H1 (cell line): ENCODE data around the gene GPR15LG.
"Not testable (repeated sequence)": the region's sequence is repeated elsewhere in the genome, so short reads cannot be mapped to it uniquely, and the experiment has no call there.

Source experiments
- BCL11A ChIP-seq, 2 experiments: IDR thresholded peaks; one replicate each; pipeline ENCODE4 v1.6.1; 2011; ENCODE audit warnings: low read depth in 2 of 2, low read length in 2 of 2, mild to moderate bottlenecking in 2 of 2
- FOSL1 ChIP-seq: IDR thresholded peaks from 2 replicates; pipeline ENCODE4 v1.6.1; 2011; ENCODE audit warnings: mild to moderate bottlenecking, low read depth, low read length, moderate library complexity; ENCODE audit not compliant: insufficient read depth
- JUND ChIP-seq: IDR thresholded peaks from 2 replicates; pipeline ENCODE4 v1.6.1; 2011; ENCODE audit warnings: mild to moderate bottlenecking, improper control_type of control experiment, low read length
- POLR2A ChIP-seq, 2 experiments: IDR thresholded peaks; 1 replicate in 1 of 2; 2 replicates in 1 of 2; pipeline ENCODE4 v1.6.1; 2011; ENCODE audit warnings: low read depth in 2 of 2, low read length in 2 of 2, mild to moderate bottlenecking in 2 of 2; ENCODE audit errors: control extremely low read depth in 1 of 2
- TF ChIP-seq, protein P1 (sequence below), 3 experiments: IDR thresholded peaks; 1 replicate in 2 of 3; 2 replicates in 1 of 3; pipeline versions ENCODE4 v1.5.1 to v1.6.1; 2011; ENCODE audit warnings: low read length in 3 of 3, mild to moderate bottlenecking in 3 of 3, inconsistent platforms in 2 of 3, low read depth in 1 of 3, moderate library complexity in 1 of 3; ENCODE audit not compliant: insufficient read depth in 1 of 3; ENCODE audit errors: control extremely low read depth in 1 of 3

DNA sequence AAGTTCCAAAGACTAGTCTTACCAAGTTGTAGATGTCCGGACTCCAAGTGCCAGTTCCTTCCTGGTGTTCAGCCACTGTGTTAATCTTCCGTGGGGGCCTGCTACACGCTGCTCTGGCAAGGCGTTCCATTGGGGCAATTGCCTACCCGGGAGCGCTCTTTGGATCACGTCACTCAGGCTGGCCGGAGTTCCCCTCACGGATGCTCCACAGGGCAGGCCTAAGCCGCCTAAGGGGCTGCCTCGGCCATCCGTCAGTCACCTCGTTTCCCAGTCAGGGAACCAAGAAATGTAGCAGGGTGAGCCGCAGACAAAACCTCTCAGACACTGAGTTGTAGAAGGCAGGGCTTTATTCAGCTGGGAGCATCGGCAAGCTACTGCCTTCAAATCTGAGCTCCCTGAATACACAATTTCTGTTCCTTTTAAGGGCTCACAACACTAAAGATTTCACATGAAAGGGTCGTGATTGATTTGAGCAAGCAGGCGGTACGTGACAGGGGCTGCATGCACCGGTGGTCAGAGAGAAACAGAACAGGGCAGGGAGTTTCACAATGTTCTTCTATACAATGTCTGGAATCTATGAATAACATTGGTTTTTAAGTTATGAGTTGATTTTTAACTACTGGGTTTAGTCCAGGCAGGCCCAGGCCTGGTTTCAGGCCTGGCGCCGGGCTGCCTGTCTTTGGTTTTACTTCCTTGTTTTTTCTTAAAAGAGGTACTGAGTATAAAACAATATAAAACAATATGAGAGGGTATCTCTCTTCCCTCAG, 1.7 kb upstream of the GPR15LG start:
- not testable (repeated sequence) for TF ChIP-seq POLR2A (IDR thresholded peaks at IDR 0.05; ENCODE audit: control extremely low read depth in 1 of 2, low read depth in 2 of 2, low read length in 2 of 2); JUND; BCL11A (IDR thresholded peaks at IDR 0.05; ENCODE audit: low read depth in 2 of 2, low read length in 2 of 2); FOSL1
- TF ChIP-seq, protein P1, sequence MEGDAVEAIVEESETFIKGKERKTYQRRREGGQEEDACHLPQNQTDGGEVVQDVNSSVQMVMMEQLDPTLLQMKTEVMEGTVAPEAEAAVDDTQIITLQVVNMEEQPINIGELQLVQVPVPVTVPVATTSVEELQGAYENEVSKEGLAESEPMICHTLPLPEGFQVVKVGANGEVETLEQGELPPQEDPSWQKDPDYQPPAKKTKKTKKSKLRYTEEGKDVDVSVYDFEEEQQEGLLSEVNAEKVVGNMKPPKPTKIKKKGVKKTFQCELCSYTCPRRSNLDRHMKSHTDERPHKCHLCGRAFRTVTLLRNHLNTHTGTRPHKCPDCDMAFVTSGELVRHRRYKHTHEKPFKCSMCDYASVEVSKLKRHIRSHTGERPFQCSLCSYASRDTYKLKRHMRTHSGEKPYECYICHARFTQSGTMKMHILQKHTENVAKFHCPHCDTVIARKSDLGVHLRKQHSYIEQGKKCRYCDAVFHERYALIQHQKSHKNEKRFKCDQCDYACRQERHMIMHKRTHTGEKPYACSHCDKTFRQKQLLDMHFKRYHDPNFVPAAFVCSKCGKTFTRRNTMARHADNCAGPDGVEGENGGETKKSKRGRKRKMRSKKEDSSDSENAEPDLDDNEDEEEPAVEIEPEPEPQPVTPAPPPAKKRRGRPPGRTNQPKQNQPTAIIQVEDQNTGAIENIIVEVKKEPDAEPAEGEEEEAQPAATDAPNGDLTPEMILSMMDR (IDR thresholded peaks at IDR 0.05; ENCODE audit: control extremely low read depth in 1 of 3, insufficient read depth in 1 of 3, low read depth in 1 of 3, low read length in 3 of 3), result not testable (repeated sequence)
